Upper lobe of right lung (tissue), 1 donor: Measurements from ENCODE around the gene PPP3R1. TPM values are rescaled to one million over a fixed set of nuclear protein-coding genes. Genes with fewer than 3 reads are reported as not detected.

Experiments
- ATAC-seq: fragments of 200-7000 bp; cut with Tn5 transposase; one replicate; pipeline ENCODE4 v1.9.1; 2020; ENCODE audit warnings: mild to moderate bottlenecking, moderate library complexity
- DNase-seq: peaks from one replicate; pipeline ENCODE4 v3.0.0-alpha.2; 2020
- H3K27ac ChIP-seq: fragments of 200-600 bp; one replicate; pipeline ENCODE4 v1.8.0; 2022
- H3K27me3 ChIP-seq: fragments of 200-600 bp; one replicate; pipeline ENCODE4 v1.8.0; 2022; ENCODE audit warnings: mild to moderate bottlenecking
- H3K36me3 ChIP-seq: fragments of 200-600 bp; one replicate; pipeline ENCODE4 v1.8.0; 2022
- H3K4me1 ChIP-seq: fragments of 200-600 bp; one replicate; pipeline ENCODE4 v1.8.0; 2022
- H3K4me3 ChIP-seq: fragments of 200-600 bp; one replicate; pipeline ENCODE4 v1.8.0; 2022; ENCODE audit warnings: mild to moderate bottlenecking
- H3K9me3 ChIP-seq: fragments of 200-600 bp; one replicate; pipeline ENCODE4 v1.8.0; 2022
- CTCF ChIP-seq: fragments of 200-600 bp; IDR thresholded peaks from one replicate; pipeline ENCODE4 v1.8.0; 2022; ENCODE audit warnings: antibody characterized with exemption
- intact Hi-C: fragments of 100-400 bp; cut with DNase I; formaldehyde crosslinking; loops from one replicate; pipeline ENCODE4 v1.11.0; 2022
- total RNA-seq: library from RNA; stranded (reverse); fragmentation: NEBNext Ultra II Directional; extraction: Animal tissue kit (Norgen Biotek cat#: 25700); gene quantifications from one replicate; pipeline ENCODE4 v1.2.1, GENCODE V29; 2021
- donor health status: DM: no; HTN: yes; CAD: no; lungs with severe emphysema.

Gene PPP3R1
- total RNA-seq, 1 donor from 2014 or later, result 59.2 TPM

GRCh38 chr2:68151037-68151436 is 101.3 kb downstream of the PPP3R1 start:
- H3K27ac ChIP-seq, result no peak overlapping the region
- peaks cover 11% of the 10 kb centered on the region for H3K4me1 ChIP-seq
- ATAC-seq (no peak), DNase-seq (no peak)
- H3K4me3 ChIP-seq, result no peak overlapping the region
- H3K9me3 ChIP-seq, result no peaks in the 10 kb centered on the region
- H3K27me3 ChIP-seq, result no peaks in the 10 kb centered on the region
- H3K36me3 ChIP-seq, result peaks cover 4% of the 10 kb centered on the region
- no peak for TF ChIP-seq CTCF
- intact Hi-C loops, result no loop called here

- TF ChIP-seq CTCF, result no peak
- intact Hi-C loops, result no loop called here
- DNase-seq, result no peak
- Histone ChIP-seq H3K36me3 (peaks cover 10% of the 10 kb centered on the region), H3K4me1 (no peaks in the 10 kb centered on the region), H3K27me3 (no peaks in the 10 kb centered on the region), H3K27ac (no peak overlapping the region), H3K4me3 (no peak overlapping the region), H3K9me3 (no peaks in the 10 kb centered on the region)
- no peak for ATAC-seq
These were observed 110.5 kb downstream of the PPP3R1 start for GRCh38 chr2:68141875-68142274.

- no peaks in the 10 kb centered on the region for H3K9me3 ChIP-seq
- H3K36me3 ChIP-seq, result peaks cover 26% of the 10 kb centered on the region
- ATAC-seq, result no peak
- TF ChIP-seq CTCF, result no peak
- DNase-seq, result no peak
- intact Hi-C loops, result no loop called here
- H3K4me1 ChIP-seq, result no peaks in the 10 kb centered on the region
- H3K27ac ChIP-seq, result no peak overlapping the region
- no peaks in the 10 kb centered on the region for H3K27me3 ChIP-seq
- no peak overlapping the region for H3K4me3 ChIP-seq
These were observed 116.6 kb downstream of the PPP3R1 start for GRCh38 chr2:68135448-68136320.

- TF ChIP-seq CTCF, result no peak
- DNase-seq, result no peak
- Histone ChIP-seq H3K4me1 (no peaks in the 10 kb centered on the region), H3K36me3 (peaks cover 31% of the 10 kb centered on the region), H3K27me3 (no peaks in the 10 kb centered on the region), H3K27ac (no peak overlapping the region), H3K4me3 (no peak overlapping the region), H3K9me3 (no peaks in the 10 kb centered on the region)
- intact Hi-C loops, result no loop called here
- ATAC-seq, result no peak
These were observed 117.8 kb downstream of the PPP3R1 start for GRCh38 chr2:68134554-68134953.

- no peak for TF ChIP-seq CTCF
- DNase-seq (no peak), ATAC-seq (no peak)
- no peak overlapping the region for H3K27ac ChIP-seq
- H3K9me3 ChIP-seq, result no peaks in the 10 kb centered on the region
- intact Hi-C loops, result no loop called here
- H3K4me3 ChIP-seq, result no peak overlapping the region
- H3K36me3 ChIP-seq, result peaks cover 31% of the 10 kb centered on the region
- H3K4me1 ChIP-seq, result no peaks in the 10 kb centered on the region
- H3K27me3 ChIP-seq, result no peaks in the 10 kb centered on the region
These were observed 118.2 kb downstream of the PPP3R1 start for GRCh38 chr2:68134120-68134519.

Other genes with a start within 250 kb of the PPP3R1 start
- 19.5 TPM for gene C1D, start 189.5 kb downstream of the PPP3R1 start, total RNA-seq
- 12.0 TPM for gene PNO1, start 94.6 kb downstream of the PPP3R1 start, total RNA-seq
- 23.8 TPM for gene CNRIP1, start 67.4 kb upstream of the PPP3R1 start, total RNA-seq
- gene PLEK, start 112.8 kb upstream of the PPP3R1 start, total RNA-seq, result 32.9 TPM
- 1.8 TPM for gene FBXO48, start 214.8 kb upstream of the PPP3R1 start, total RNA-seq
- 6.8 TPM for gene APLF, start 215.1 kb upstream of the PPP3R1 start, total RNA-seq